HG02943 (cell line): ENCODE results near the gene UBAC1.
A peak's percentile ranks its signal among the peaks of the same experiment; 100 is the strongest.

Experiments
- ATAC-seq: cut with Tn5 transposase; IDR thresholded peaks from one replicate; pipeline ENCODE4 v1.9.1; 2021; ENCODE audit warnings: mild to moderate bottlenecking, low read depth, moderate library complexity; ENCODE audit not compliant: unreplicated experiment

The UBAC1 gene

GRCh38 chr9:135961277-135961715 is at the start of gene UBAC1:
TSS of gene UBAC1 (minus strand) at chr9:135961373. CDS start at chr9:135961162, 211 bp downstream.
- ATAC-seq = peak; percentile 80

GRCh38 chr9:136010615-136011361 is 49.6 kb upstream of the UBAC1 start:
- no peak for ATAC-seq

GRCh38 chr9:136010176-136010575 is 49.0 kb upstream of the UBAC1 start:
- ATAC-seq = no peak

- ATAC-seq = no peak
Observed at GRCh38 chr9:136009516-136009915, 48.3 kb upstream of the UBAC1 start.

- ATAC-seq = no peak
Observed at GRCh38 chr9:136008693-136008997, 47.5 kb upstream of the UBAC1 start.

- no peak for ATAC-seq
Observed at GRCh38 chr9:136007934-136008692, 46.9 kb upstream of the UBAC1 start.

GRCh38 chr9:136007276-136007933 is 46.2 kb upstream of the UBAC1 start:
- no peak for ATAC-seq

GRCh38 chr9:136006169-136006568 is 45.0 kb upstream of the UBAC1 start:
- no peak for ATAC-seq

GRCh38 chr9:136004712-136005111 is 43.5 kb upstream of the UBAC1 start:
- no peak for ATAC-seq

GRCh38 chr9:136004219-136004618 is 43.0 kb upstream of the UBAC1 start:
- no peak for ATAC-seq

- no peak for ATAC-seq
Observed at GRCh38 chr9:136003411-136004218, 42.4 kb upstream of the UBAC1 start.

- ATAC-seq = no peak
Observed at GRCh38 chr9:136002881-136003280, 41.7 kb upstream of the UBAC1 start.

- no peak for ATAC-seq
Observed at GRCh38 chr9:136002215-136002614, 41.0 kb upstream of the UBAC1 start.

GRCh38 chr9:136001231-136001630 is 40.1 kb upstream of the UBAC1 start:
- no peak for ATAC-seq

- ATAC-seq = no peak
Observed at GRCh38 chr9:135998410-135999071, 37.4 kb upstream of the UBAC1 start.

GRCh38 chr9:135998016-135998380 is 36.8 kb upstream of the UBAC1 start:
- no peak for ATAC-seq

GRCh38 chr9:135997090-135998015 is 36.2 kb upstream of the UBAC1 start:
- no peak for ATAC-seq

- ATAC-seq = no peak
Observed at GRCh38 chr9:135995816-135996215, 34.6 kb upstream of the UBAC1 start.

GRCh38 chr9:135994501-135995192 is 33.5 kb upstream of the UBAC1 start:
- no peak for ATAC-seq
